ENCODE measurements around the gene LPCAT1.

GRCh38 chr5:1507457-1507856 lies 16.3 kb downstream of the LPCAT1 start:
- TF ChIP-seq POLR2AphosphoS5 (IDR thresholded peaks at IDR 0.05; ENCODE audit: low read depth, low read length) (no peak), ZNF274 (IDR thresholded peaks at IDR 0.05; ENCODE audit: low read depth, low read length) (no peak), FOSL1 (IDR thresholded peaks at IDR 0.05; ENCODE audit: low read depth) (no peak), RAD21 (IDR thresholded peaks at IDR 0.05; ENCODE audit: low read depth) (no peak)
- TF ChIP-seq, protein P1, sequence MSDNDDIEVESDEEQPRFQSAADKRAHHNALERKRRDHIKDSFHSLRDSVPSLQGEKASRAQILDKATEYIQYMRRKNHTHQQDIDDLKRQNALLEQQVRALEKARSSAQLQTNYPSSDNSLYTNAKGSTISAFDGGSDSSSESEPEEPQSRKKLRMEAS (IDR thresholded peaks at IDR 0.05): no peak
- TF ChIP-seq, protein P2, sequence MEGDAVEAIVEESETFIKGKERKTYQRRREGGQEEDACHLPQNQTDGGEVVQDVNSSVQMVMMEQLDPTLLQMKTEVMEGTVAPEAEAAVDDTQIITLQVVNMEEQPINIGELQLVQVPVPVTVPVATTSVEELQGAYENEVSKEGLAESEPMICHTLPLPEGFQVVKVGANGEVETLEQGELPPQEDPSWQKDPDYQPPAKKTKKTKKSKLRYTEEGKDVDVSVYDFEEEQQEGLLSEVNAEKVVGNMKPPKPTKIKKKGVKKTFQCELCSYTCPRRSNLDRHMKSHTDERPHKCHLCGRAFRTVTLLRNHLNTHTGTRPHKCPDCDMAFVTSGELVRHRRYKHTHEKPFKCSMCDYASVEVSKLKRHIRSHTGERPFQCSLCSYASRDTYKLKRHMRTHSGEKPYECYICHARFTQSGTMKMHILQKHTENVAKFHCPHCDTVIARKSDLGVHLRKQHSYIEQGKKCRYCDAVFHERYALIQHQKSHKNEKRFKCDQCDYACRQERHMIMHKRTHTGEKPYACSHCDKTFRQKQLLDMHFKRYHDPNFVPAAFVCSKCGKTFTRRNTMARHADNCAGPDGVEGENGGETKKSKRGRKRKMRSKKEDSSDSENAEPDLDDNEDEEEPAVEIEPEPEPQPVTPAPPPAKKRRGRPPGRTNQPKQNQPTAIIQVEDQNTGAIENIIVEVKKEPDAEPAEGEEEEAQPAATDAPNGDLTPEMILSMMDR (IDR thresholded peaks at IDR 0.05 in 2 of 3, conservative IDR thresholded peaks at IDR 0.05 in 1 of 3; ENCODE audit: borderline replicate concordance in 1 of 3, insufficient read depth in 1 of 3, low read depth in 2 of 3, low read length in 2 of 3): no peak

Measured in HCT116 (cell line).